MCF 10A (cell line): Measurements from ENCODE around the gene MRFAP1L1. TPM values are rescaled to one million over a fixed set of nuclear protein-coding genes. Genes with fewer than 3 reads are reported as not detected.

ENCODE experiments used
- BruUV-seq: library from RNA; stranded (reverse); fragments of 400-500 nt; replicated peaks from 2 replicates; lab custom pipeline; 2021; lab: Mats Ljungman, UMichigan
- CTCF ChIA-PET: fragments of 300-600 bp; sonication (Branson Sonifier 250); formaldehyde crosslinking; extraction: SDS; loops from one replicate; lab custom pipeline; 2021; ENCODE audit warnings: antibody characterized with exemption, inconsistent platforms; lab: Yijun Ruan, JAX
- POLR2A ChIA-PET: fragments of 300-600, 350-650 bp; sonication (Branson Sonifier 250); formaldehyde crosslinking; extraction: SDS; loops from one replicate; lab custom pipeline; 2020; ENCODE audit warnings: antibody characterized with exemption, inconsistent platforms; lab: Yijun Ruan, JAX
- DNase-seq: peaks from one replicate; pipeline ENCODE4 v3.0.0-alpha.2; 2018; ENCODE audit not compliant: unreplicated experiment
- H3K27ac Mint-ChIP-seq: one replicate; pipeline ENCODE4 v1.8.0; 2022; ENCODE audit warnings: mild to moderate bottlenecking, low read depth, mixed read lengths; ENCODE audit not compliant: unreplicated experiment
- H3K27me3 Mint-ChIP-seq: one replicate; pipeline ENCODE4 v1.8.0; 2022; ENCODE audit warnings: mixed read lengths; ENCODE audit not compliant: insufficient read depth, unreplicated experiment
- H3K36me3 Mint-ChIP-seq: one replicate; pipeline ENCODE4 v1.8.0; 2022; ENCODE audit warnings: mild to moderate bottlenecking, moderate library complexity, mixed read lengths; ENCODE audit not compliant: insufficient read depth, unreplicated experiment
- H3K4me1 Mint-ChIP-seq: one replicate; pipeline ENCODE4 v1.8.0; 2022; ENCODE audit warnings: mixed read lengths; ENCODE audit not compliant: insufficient read depth, unreplicated experiment
- H3K4me3 Mint-ChIP-seq: one replicate; pipeline ENCODE4 v1.8.0; 2022; ENCODE audit warnings: mild to moderate bottlenecking, moderate library complexity, mixed read lengths; ENCODE audit not compliant: unreplicated experiment
- H3K9me3 Mint-ChIP-seq: one replicate; pipeline ENCODE4 v1.8.0; 2022; ENCODE audit warnings: mixed read lengths; ENCODE audit not compliant: unreplicated experiment
- CTCF ChIP-seq: fragments of 200-600 bp; IDR thresholded peaks from one replicate; pipeline ENCODE4 v1.8.0; 2022; ENCODE audit warnings: antibody characterized with exemption, mild to moderate bottlenecking; ENCODE audit not compliant: unreplicated experiment
- intact Hi-C: fragments of 100-400 bp; cut with micrococcal nuclease; formaldehyde crosslinking; loops from 2 replicates; pipeline ENCODE4 v1.14.1; 2022
- total RNA-seq: library from RNA; stranded (reverse); gene quantifications from 2 replicates; pipeline ENCODE4 v1.2.3, GENCODE V29; 2022

Gene MRFAP1L1
- total RNA-seq, 1 experiment from 2014 or later: 42.5 TPM

GRCh38 chr4:6663596-6664393 is 45.9 kb downstream of the MRFAP1L1 start:
- CTCF ChIA-PET: interaction anchor here (0.6 to 1.2 kb wide), 6 partner anchors 10 to 1274 kb away, joined by 3 to 4 read pairs (median 3); a partner anchor contains a TSS
- Mint-ChIP-seq H3K4me3 (no peak overlapping the region), H3K36me3 (peaks cover 6% of the 10 kb centered on the region), H3K27me3 (no peaks in the 10 kb centered on the region), H3K4me1 (no peaks in the 10 kb centered on the region), H3K27ac (no peak overlapping the region), H3K9me3 (no peaks in the 10 kb centered on the region)
- POLR2A ChIA-PET: interaction anchor here (0.6 to 1.7 kb wide), 13 partner anchors 10 to 1246 kb away, joined by 3 to 12 read pairs (median 3); partner anchors contain the start of genes BLOC1S4 and MRFAP1
- intact Hi-C loops: loop anchor here (10.0 kb wide), 1 partner anchor 119 kb away; no protein-coding TSS in a partner anchor
- DNase-seq: no peak
- BruUV-seq: no TSS peak
- TF ChIP-seq CTCF: no peak

DNA sequence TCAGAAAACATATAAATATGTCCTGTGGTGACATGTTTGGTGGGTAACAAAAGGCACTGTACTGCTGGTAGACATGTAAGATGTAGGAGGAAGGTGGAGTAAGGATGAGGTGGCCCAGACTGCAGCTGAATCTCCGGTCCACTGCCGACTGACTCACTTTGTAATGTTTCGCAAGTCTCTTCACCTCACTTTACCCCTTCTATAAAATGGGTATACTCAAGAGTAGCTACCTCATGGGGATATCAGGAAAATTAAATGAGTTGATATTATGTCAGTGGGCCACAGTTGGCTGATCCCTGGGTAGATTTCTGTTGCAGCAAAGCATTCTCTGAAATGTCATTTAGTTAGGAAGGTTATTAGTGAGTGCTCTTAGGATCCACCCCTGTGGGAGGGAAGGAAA is 47.1 kb downstream of the MRFAP1L1 start:
- Mint-ChIP-seq H3K27ac (no peak overlapping the region), H3K4me1 (no peaks in the 10 kb centered on the region), H3K4me3 (no peak overlapping the region), H3K36me3 (no peaks in the 10 kb centered on the region), H3K9me3 (no peaks in the 10 kb centered on the region), H3K27me3 (no peaks in the 10 kb centered on the region)
- no peak for TF ChIP-seq CTCF
- no TSS peak for BruUV-seq
- CTCF ChIA-PET: interaction anchor here (0.9 to 1.2 kb wide), 4 partner anchors 11 to 21 kb away, joined by 3 to 4 read pairs (median 3); a partner anchor contains a TSS
- intact Hi-C loops: loop anchor here (10.0 kb wide), 1 partner anchor 118 kb away; no protein-coding TSS in a partner anchor
- POLR2A ChIA-PET: interaction anchor here (0.6 to 1.7 kb wide), 4 partner anchors 9 to 48 kb away, joined by 3 to 12 read pairs (median 6); no protein-coding TSS in a partner anchor
- DNase-seq: no peak

DNA sequence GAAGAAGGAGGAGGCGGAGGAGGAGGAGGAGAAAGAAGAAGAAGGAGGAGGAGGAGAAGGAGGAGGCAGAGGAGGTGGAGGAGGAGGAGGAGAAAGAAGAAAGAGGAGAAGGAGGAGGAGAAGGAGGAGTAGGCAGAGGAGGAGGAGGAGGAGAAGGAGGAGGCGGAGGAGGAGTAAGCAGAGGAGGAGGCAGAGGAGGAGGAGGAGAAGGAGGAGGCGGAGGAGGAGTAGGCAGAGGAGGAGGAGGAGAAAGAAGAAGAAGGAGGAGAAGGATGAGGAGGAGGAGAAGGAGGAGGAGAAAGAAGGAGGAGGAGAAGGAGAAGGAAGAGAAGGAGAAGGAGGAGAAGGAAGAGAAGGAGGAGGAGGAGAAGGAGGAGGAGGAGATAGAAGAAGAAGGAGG is 49.2 kb downstream of the MRFAP1L1 start:
- intact Hi-C loops: loop anchor here (10.0 kb wide), 1 partner anchor 116 kb away; no protein-coding TSS in a partner anchor
- TF ChIP-seq CTCF: no peak
- H3K36me3 Mint-ChIP-seq: no peaks in the 10 kb centered on the region
- no peak overlapping the region for H3K4me3 Mint-ChIP-seq
- DNase-seq: no peak
- no TSS peak for BruUV-seq
- no peaks in the 10 kb centered on the region for H3K9me3 Mint-ChIP-seq
- H3K27me3 Mint-ChIP-seq: no peaks in the 10 kb centered on the region
- no peaks in the 10 kb centered on the region for H3K4me1 Mint-ChIP-seq
- POLR2A ChIA-PET: interaction anchor here (4.4 kb wide), 1 partner anchor 19 kb away, joined by 27 read pairs; the partner anchor contains the start of gene MRFAP1
- no peak overlapping the region for H3K27ac Mint-ChIP-seq
- CTCF ChIA-PET: interaction anchor here (0.6 to 0.7 kb wide), 2 partner anchors 20 to 99 kb away, joined by 3 to 5 read pairs; no protein-coding TSS in a partner anchor

DNA sequence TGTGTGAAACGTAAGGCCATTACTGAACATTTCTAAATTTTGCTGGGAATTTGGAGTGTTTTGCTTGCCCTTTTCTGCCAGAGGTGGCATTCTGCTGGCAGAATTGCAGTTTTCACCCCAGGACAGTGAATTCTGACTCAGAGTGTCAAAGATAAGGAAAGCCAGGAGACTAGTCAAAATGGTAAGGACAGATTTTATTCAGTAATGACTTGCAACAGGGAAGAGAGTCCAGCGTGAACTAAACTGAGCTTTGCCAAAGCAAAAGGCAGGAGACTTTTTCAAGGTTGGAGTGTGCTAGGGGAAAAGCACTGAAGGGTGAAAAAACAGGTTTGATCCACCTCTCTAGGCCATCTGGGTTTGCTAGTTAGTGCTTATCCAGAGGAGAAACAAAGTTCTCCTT is 49.8 kb downstream of the MRFAP1L1 start:
- BruUV-seq: no TSS peak
- ChIA-PET CTCF (interaction anchor here (0.6 to 0.7 kb wide), 2 partner anchors 19 to 100 kb away, joined by 3 to 5 read pairs; no protein-coding TSS in a partner anchor), POLR2A (interaction anchor here (2.6 to 4.4 kb wide), 2 partner anchors 13 to 19 kb away, joined by 10 to 27 read pairs; partner anchors contain the start of gene MRFAP1)

More for the DNA sequence above, 49.8 kb downstream of the MRFAP1L1 start:
- no peaks in the 10 kb centered on the region for H3K9me3 Mint-ChIP-seq
- TF ChIP-seq CTCF: no peak
- no peak for DNase-seq
- no peak overlapping the region for H3K4me3 Mint-ChIP-seq
- no peaks in the 10 kb centered on the region for H3K4me1 Mint-ChIP-seq
- no peaks in the 10 kb centered on the region for H3K36me3 Mint-ChIP-seq
- H3K27me3 Mint-ChIP-seq: no peaks in the 10 kb centered on the region
- intact Hi-C loops: loop anchor here (10.0 kb wide), 1 partner anchor 115 kb away; no protein-coding TSS in a partner anchor
- H3K27ac Mint-ChIP-seq: no peak overlapping the region
